CD14-positive monocyte (primary cell): ENCODE data around the gene UBL4A. TPM values are rescaled to one million over a fixed set of nuclear protein-coding genes. Genes with fewer than 3 reads are reported as not detected.

Source experiments
- DNase-seq, 3 donors: peaks; one replicate each; pipeline ENCODE4 v3.0.0-alpha.2; 2011 to 2022
- H2AFZ ChIP-seq: 2 replicates; pipeline ENCODE4 v1.6.0; 2012; ENCODE audit warnings: mild to moderate bottlenecking, low read depth, low read length, inconsistent platforms; ENCODE audit not compliant: insufficient read depth, poor library complexity, severe bottlenecking
- H3K27ac ChIP-seq, 2 donors: 1 replicate in 1 of 2; 2 replicates in 1 of 2; pipeline ENCODE4 v1.5.1; 2012 to 2013; ENCODE audit warnings: low read length in 2 of 2, control low read depth in 1 of 2, inconsistent platforms in 1 of 2, low read depth in 1 of 2, mild to moderate bottlenecking in 1 of 2
- H3K27me3 ChIP-seq, 2 donors: one replicate each; pipeline versions ENCODE4 v1.6.0 to v1.6.1; 2011 to 2013; ENCODE audit warnings: low read length in 2 of 2; ENCODE audit not compliant: control insufficient read depth in 2 of 2, insufficient read depth in 2 of 2
- H3K36me3 ChIP-seq, 2 donors: replicated peaks in 1 of 2; 1 replicate in 1 of 2; 2 replicates in 1 of 2; pipeline versions ENCODE4 v1.5.1 to v1.6.1; 2012 to 2013; ENCODE audit warnings: low read length in 2 of 2, control low read depth in 1 of 2, inconsistent platforms in 1 of 2, mild to moderate bottlenecking in 1 of 2; ENCODE audit not compliant: insufficient read depth in 2 of 2, control insufficient read depth in 1 of 2
- H3K4me1 ChIP-seq, 2 donors: 1 replicate in 1 of 2; 2 replicates in 1 of 2; pipeline versions ENCODE4 v1.5.1 to v1.6.1; 2012 to 2013; ENCODE audit warnings: low read length in 2 of 2, control low read depth in 1 of 2, inconsistent platforms in 1 of 2, mild to moderate bottlenecking in 1 of 2, moderate library complexity in 1 of 2; ENCODE audit not compliant: insufficient read depth in 2 of 2, control insufficient read depth in 1 of 2
- H3K4me2 ChIP-seq: replicated peaks from 2 replicates; pipeline ENCODE3; 2012; ENCODE audit warnings: low read length, moderate library complexity, mild to moderate bottlenecking; ENCODE audit not compliant: poor library complexity, severe bottlenecking; ENCODE audit errors: extremely low read depth
- H3K4me3 ChIP-seq, 3 experiments: fragments of 200-600 bp in 1 of 3; sonication (generic) in 1 of 3; replicated peaks in 1 of 3; 1 replicate in 2 of 3; 2 replicates in 1 of 3; pipeline ENCODE4 v1.5.1; 2011 to 2013; ENCODE audit warnings: low read length in 3 of 3, mild to moderate bottlenecking in 3 of 3, control low read depth in 2 of 3, low read depth in 2 of 3, inconsistent platforms in 1 of 3, moderate library complexity in 1 of 3
- H3K79me2 ChIP-seq: 2 replicates; pipeline ENCODE4 v1.6.0; 2012; ENCODE audit warnings: mild to moderate bottlenecking, control low read depth, inconsistent platforms, low read length, moderate library complexity; ENCODE audit not compliant: insufficient read depth
- H3K9ac ChIP-seq: 2 replicates; pipeline ENCODE4 v1.6.0; 2017; ENCODE audit warnings: low read length, mild to moderate bottlenecking; ENCODE audit not compliant: insufficient read depth, poor library complexity, severe bottlenecking
- H3K9me3 ChIP-seq, 2 donors: replicated peaks in 1 of 2; 1 replicate in 1 of 2; 2 replicates in 1 of 2; pipeline versions ENCODE4 v1.5.1 to v1.6.1; 2012 to 2013; ENCODE audit warnings: low read length in 2 of 2, control low read depth in 1 of 2; ENCODE audit not compliant: control insufficient read depth in 1 of 2, insufficient read depth in 1 of 2
- H4K20me1 ChIP-seq: 2 replicates; pipeline ENCODE4 v1.6.0; 2012; ENCODE audit warnings: mild to moderate bottlenecking, low read length, control low read depth, moderate library complexity; ENCODE audit not compliant: insufficient read depth
- H3K27ac Mint-ChIP-seq, 7 donors: one replicate each; pipeline ENCODE4 v1.8.0; 2020; ENCODE audit warnings: mild to moderate bottlenecking in 7 of 7, mixed read lengths in 7 of 7, moderate library complexity in 6 of 7, inconsistent platforms in 2 of 7
- H3K27me3 Mint-ChIP-seq, 3 donors: one replicate each; pipeline ENCODE4 v1.8.0; 2021 to 2022; ENCODE audit warnings: low read depth in 3 of 3, mild to moderate bottlenecking in 3 of 3, mixed read lengths in 3 of 3, moderate library complexity in 3 of 3, inconsistent platforms in 1 of 3
- H3K36me3 Mint-ChIP-seq, 2 donors: one replicate each; pipeline ENCODE4 v1.8.0; 2020; ENCODE audit warnings: mixed read lengths in 2 of 2, inconsistent platforms in 1 of 2, mild to moderate bottlenecking in 1 of 2
- H3K4me1 Mint-ChIP-seq: one replicate; pipeline ENCODE4 v1.8.0; 2020; ENCODE audit warnings: mild to moderate bottlenecking, mixed read lengths
- H3K4me3 Mint-ChIP-seq, 2 donors: one replicate each; pipeline ENCODE4 v1.8.0; 2020; ENCODE audit warnings: mild to moderate bottlenecking in 2 of 2, mixed read lengths in 2 of 2, moderate library complexity in 1 of 2
- H3K9me3 Mint-ChIP-seq, 7 donors: one replicate each; pipeline ENCODE4 v1.8.0; 2020 to 2022; ENCODE audit warnings: mixed read lengths in 7 of 7, mild to moderate bottlenecking in 6 of 7, moderate library complexity in 6 of 7, inconsistent platforms in 2 of 7
- CTCF ChIP-seq: fragments of 200-600 bp; IDR thresholded peaks from one replicate; pipeline ENCODE4 v1.8.0; 2022; ENCODE audit warnings: antibody characterized with exemption, mild to moderate bottlenecking
- WGBS: methylation state at CpG from one replicate; pipeline ENCODE4 v1.1.5; 2013; ENCODE audit warnings: missing lambda C conversion rate; ENCODE audit not compliant: insufficient coverage; 5-methylcytosine and 5-hydroxymethylcytosine counted together
- intact Hi-C, 2 donors: fragments of 100-400 bp; cut with micrococcal nuclease; formaldehyde crosslinking; loops; one replicate each; pipeline versions ENCODE4 v1.15.0 to v1.15.1; 2023
- polyA plus RNA-seq, 3 donors: library from polyadenylated mRNA; depleted of rRNA in 1 of 3; unstranded in 2 of 3; stranded (reverse) in 1 of 3; fragments of 300-500 nt in 2 of 3; fragments of >200 nt in 1 of 3; fragmentation: Illumina TruSeq in 2 of 3; gene quantifications; 1 replicate in 2 of 3; 2 replicates in 1 of 3; pipeline ENCODE4 v1.2.3, GENCODE V29; 2012 to 2021

The UBL4A gene
- polyA plus RNA-seq, 3 donors: 27.9 to 29.0 (median 28.1) TPM

- no peak overlapping the region for H2AFZ ChIP-seq
- H3K4me2 ChIP-seq: no peak overlapping the region
- H3K9ac ChIP-seq: no peak overlapping the region
- peaks cover 0 to 4% of the 10 kb centered on the region in 2 donors for H3K9me3 ChIP-seq
- no peaks in the 10 kb centered on the region for H3K4me1 Mint-ChIP-seq
- H3K9me3 Mint-ChIP-seq: peaks cover 0 to 7% (median 0%) of the 10 kb centered on the region in 7 donors
- intact Hi-C loops: no loop called here
- no peak overlapping the region for H3K27ac Mint-ChIP-seq
- no peaks in the 10 kb centered on the region for H3K36me3 ChIP-seq
- no peaks in the 10 kb centered on the region for H3K27me3 ChIP-seq
- no peaks in the 10 kb centered on the region for H4K20me1 ChIP-seq
- DNase-seq: no peak
- H3K27ac ChIP-seq: no peak overlapping the region
- no peaks in the 10 kb centered on the region for H3K4me1 ChIP-seq
- no peak overlapping the region for H3K4me3 ChIP-seq
- H3K79me2 ChIP-seq: no peaks in the 10 kb centered on the region
- WGBS: no CpG with 5 or more reads among the region's 9 CpGs
- peaks cover 0 to 6% (median 2%) of the 10 kb centered on the region in 3 donors for H3K27me3 Mint-ChIP-seq
- no peak for TF ChIP-seq CTCF
- no peaks in the 10 kb centered on the region for H3K36me3 Mint-ChIP-seq
- H3K4me3 Mint-ChIP-seq: no peak overlapping the region
These were observed 17.3 kb downstream of the UBL4A start for GRCh38 chrX:154469114-154469513.

- intact Hi-C loops: no loop called here
- H3K27ac Mint-ChIP-seq: no peak overlapping the region
- no peaks in the 10 kb centered on the region for H3K79me2 ChIP-seq
- H2AFZ ChIP-seq: no peak overlapping the region
- peaks cover 0 to 7% (median 0%) of the 10 kb centered on the region in 7 donors for H3K9me3 Mint-ChIP-seq
- no peaks in the 10 kb centered on the region for H3K36me3 ChIP-seq
- H3K9ac ChIP-seq: no peak overlapping the region
- 96% methylated on average over 15 of the region's 23 CpGs for WGBS
- H3K27me3 ChIP-seq: no peaks in the 10 kb centered on the region
- H4K20me1 ChIP-seq: no peaks in the 10 kb centered on the region
- no peak for DNase-seq
- TF ChIP-seq CTCF: no peak
- H3K4me3 ChIP-seq: no peak overlapping the region
- H3K4me3 Mint-ChIP-seq: no peak overlapping the region
- H3K27ac ChIP-seq: no peak overlapping the region
- peaks cover 0 to 6% (median 2%) of the 10 kb centered on the region in 3 donors for H3K27me3 Mint-ChIP-seq
- H3K4me2 ChIP-seq: no peak overlapping the region
- no peaks in the 10 kb centered on the region for H3K36me3 Mint-ChIP-seq
- H3K4me1 ChIP-seq: no peaks in the 10 kb centered on the region
- no peaks in the 10 kb centered on the region for H3K4me1 Mint-ChIP-seq
- H3K9me3 ChIP-seq: peaks cover 0 to 4% of the 10 kb centered on the region in 2 donors
These were observed 18.2 kb downstream of the UBL4A start for GRCh38 chrX:154468217-154468616.
